Measurements from ENCODE around the gene AP4B1.

AP4B1 gene

GRCh38 chr1:113887402-113888175, 17.0 kb downstream of the AP4B1 start, which contains the start of gene BCL2L15:
Gene BCL2L15 (minus strand): TSS chr1:113887581. CDS start chr1:113887375, 206 bp downstream.
- DNase-seq, result no peak
- Histone ChIP-seq H3K27me3 (ENCODE audit: insufficient read depth, low read depth, severe bottlenecking) (no peaks in the 10 kb centered on the region), H3K9me3 (ENCODE audit: severe bottlenecking) (no peaks in the 10 kb centered on the region), H3K4me3 (ENCODE audit: low read depth, low read length) (no peak within 1 kb of the TSS), H3K36me3 (no peaks in the 10 kb centered on the region), H3K27ac (no peak within 1 kb of the TSS)
- TF ChIP-seq, protein P1, sequence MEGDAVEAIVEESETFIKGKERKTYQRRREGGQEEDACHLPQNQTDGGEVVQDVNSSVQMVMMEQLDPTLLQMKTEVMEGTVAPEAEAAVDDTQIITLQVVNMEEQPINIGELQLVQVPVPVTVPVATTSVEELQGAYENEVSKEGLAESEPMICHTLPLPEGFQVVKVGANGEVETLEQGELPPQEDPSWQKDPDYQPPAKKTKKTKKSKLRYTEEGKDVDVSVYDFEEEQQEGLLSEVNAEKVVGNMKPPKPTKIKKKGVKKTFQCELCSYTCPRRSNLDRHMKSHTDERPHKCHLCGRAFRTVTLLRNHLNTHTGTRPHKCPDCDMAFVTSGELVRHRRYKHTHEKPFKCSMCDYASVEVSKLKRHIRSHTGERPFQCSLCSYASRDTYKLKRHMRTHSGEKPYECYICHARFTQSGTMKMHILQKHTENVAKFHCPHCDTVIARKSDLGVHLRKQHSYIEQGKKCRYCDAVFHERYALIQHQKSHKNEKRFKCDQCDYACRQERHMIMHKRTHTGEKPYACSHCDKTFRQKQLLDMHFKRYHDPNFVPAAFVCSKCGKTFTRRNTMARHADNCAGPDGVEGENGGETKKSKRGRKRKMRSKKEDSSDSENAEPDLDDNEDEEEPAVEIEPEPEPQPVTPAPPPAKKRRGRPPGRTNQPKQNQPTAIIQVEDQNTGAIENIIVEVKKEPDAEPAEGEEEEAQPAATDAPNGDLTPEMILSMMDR (IDR thresholded peaks at IDR 0.05; ENCODE audit: low read depth, low read length), result no peak

DNA sequence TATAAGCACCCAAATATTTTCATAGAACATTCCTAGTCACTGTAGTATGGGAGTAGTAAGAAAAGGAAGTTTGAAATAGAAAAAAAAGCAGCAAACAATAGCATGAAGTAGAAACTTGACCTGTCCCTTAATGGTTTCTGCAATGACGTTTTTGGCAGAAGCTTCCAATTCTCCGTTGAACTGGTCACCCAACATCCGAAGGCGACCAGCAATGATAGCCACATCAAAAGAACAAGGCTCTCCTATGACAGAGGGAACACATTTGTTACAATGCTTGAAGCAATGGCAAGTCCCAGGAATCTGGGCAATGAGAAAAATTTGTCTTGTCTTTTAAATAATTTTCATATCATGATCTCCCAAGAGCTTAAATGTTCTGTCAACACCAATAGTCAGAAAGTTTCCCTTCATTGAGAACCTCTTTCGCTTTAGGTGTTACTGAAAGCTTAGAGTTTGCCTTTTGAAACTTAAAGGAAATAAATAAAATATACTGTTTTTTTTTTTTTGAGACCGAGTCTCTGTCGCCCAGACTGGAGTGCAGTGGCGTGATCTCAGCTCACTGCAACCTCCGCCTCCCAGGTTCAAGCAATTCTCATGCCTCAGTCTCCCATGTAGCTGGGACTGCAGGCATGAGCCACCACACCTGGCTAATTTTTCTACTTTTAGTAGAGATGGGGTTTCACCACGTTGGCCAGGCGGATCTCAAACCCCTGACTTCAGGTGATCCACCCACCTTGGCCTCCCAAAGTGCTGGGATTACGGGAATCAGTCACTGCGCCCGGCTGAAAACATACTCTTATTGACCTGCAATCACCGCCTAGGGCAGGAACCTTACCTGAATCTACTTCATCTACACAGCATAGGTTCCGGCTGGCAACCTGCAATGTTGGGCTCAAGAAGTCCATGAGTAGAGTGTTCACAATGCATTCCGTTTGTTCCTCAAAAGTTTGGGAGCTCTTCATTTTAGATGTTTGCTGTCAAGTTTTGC, 17.9 kb downstream of the AP4B1 start:
- Histone ChIP-seq H3K9me3 (ENCODE audit: severe bottlenecking) (no peaks in the 10 kb centered on the region), H3K27ac (no peak overlapping the region), H3K27me3 (ENCODE audit: insufficient read depth, low read depth, severe bottlenecking) (no peaks in the 10 kb centered on the region), H3K4me3 (ENCODE audit: low read depth, low read length) (no peak overlapping the region), H3K36me3 (no peaks in the 10 kb centered on the region)
- TF ChIP-seq, protein P1 (IDR thresholded peaks at IDR 0.05; ENCODE audit: low read depth, low read length), result no peak
- no peak for DNase-seq

DNA sequence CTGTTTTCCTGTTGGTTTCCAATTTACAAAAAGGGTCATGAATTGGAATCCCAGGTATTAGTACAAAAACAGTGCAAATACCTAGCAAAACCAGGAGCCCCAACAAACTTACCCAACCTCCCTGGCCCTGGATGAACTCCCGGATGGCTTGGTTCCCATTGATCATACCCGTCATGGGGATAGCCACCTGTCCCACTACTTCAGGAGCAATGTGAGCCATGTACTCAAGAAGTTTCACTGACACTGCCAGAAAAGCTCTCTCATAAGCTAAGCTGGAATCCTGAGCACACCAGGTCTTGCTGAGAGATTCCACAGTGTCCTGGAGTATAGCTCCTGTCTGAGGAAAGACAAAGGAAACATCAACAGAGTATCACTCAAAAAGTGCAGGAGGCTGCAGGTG, 22.9 kb downstream of the AP4B1 start:
- TF ChIP-seq, protein P1 (IDR thresholded peaks at IDR 0.05; ENCODE audit: low read depth, low read length), result no peak
- DNase-seq, result no peak
- Histone ChIP-seq H3K27me3 (ENCODE audit: insufficient read depth, low read depth, severe bottlenecking) (no peaks in the 10 kb centered on the region), H3K36me3 (no peaks in the 10 kb centered on the region), H3K27ac (no peak overlapping the region), H3K4me3 (ENCODE audit: low read depth, low read length) (no peak overlapping the region), H3K9me3 (ENCODE audit: severe bottlenecking) (no peaks in the 10 kb centered on the region)

DNA sequence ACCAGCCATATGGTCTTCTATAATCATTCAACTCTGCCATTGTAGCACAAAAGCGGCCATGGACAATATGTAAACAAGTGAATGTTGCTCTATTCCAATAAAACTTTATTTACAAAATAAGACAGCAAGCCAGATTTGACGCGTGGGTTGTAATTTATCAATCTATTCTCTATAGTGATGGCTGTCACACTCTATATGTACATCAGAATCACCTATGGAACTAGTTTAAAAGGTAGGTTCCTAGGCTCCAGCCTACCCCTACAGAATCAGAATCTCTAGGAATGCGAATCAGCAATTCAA, 24.9 kb downstream of the AP4B1 start:
- H3K9me3 ChIP-seq (ENCODE audit: severe bottlenecking), result no peaks in the 10 kb centered on the region
- no peak overlapping the region for H3K27ac ChIP-seq
- H3K27me3 ChIP-seq (ENCODE audit: insufficient read depth, low read depth, severe bottlenecking), result no peaks in the 10 kb centered on the region
- no peak for DNase-seq
- TF ChIP-seq, protein P1 (IDR thresholded peaks at IDR 0.05; ENCODE audit: low read depth, low read length), result no peak
- H3K4me3 ChIP-seq (ENCODE audit: low read depth, low read length), result no peak overlapping the region
- H3K36me3 ChIP-seq, result no peaks in the 10 kb centered on the region

- no peak overlapping the region for H3K27ac ChIP-seq
- H3K4me3 ChIP-seq (ENCODE audit: low read depth, low read length), result no peak overlapping the region
- H3K36me3 ChIP-seq, result no peaks in the 10 kb centered on the region
- TF ChIP-seq, protein P1 (IDR thresholded peaks at IDR 0.05; ENCODE audit: low read depth, low read length), result no peak
- H3K9me3 ChIP-seq (ENCODE audit: severe bottlenecking), result no peaks in the 10 kb centered on the region
- no peak for DNase-seq
- H3K27me3 ChIP-seq (ENCODE audit: insufficient read depth, low read depth, severe bottlenecking), result no peaks in the 10 kb centered on the region
Observed at GRCh38 chr1:113876176-113876575, 28.4 kb downstream of the AP4B1 start.

Measured in WERI-Rb-1 (cell line).